Activated naive CD4-positive, alpha-beta T cell treated with anti-CD3 and anti-CD28 coated beads, Interleukin-2, amount 10 ng/mL, durations not matched to agents 7 days and 5 days (primary cell): Measurements from ENCODE around the gene SLX4.
"Not testable (repeated sequence)": the region's sequence is repeated elsewhere in the genome, so short reads cannot be mapped to it uniquely, and the experiment has no call there.

ENCODE experiments used
- CTCF ChIA-PET: fragments of 350-600 bp; sonication (Branson Sonifier 250); formaldehyde crosslinking; loops from one replicate; lab custom pipeline; 2021; ENCODE audit warnings: antibody characterized with exemption; lab: Charles Lee
- DNase-seq: peaks from one replicate; pipeline ENCODE4 v3.0.0-alpha.2; 2020
- H3K27ac Mint-ChIP-seq: one replicate; pipeline ENCODE4 v1.8.0; 2021; ENCODE audit warnings: mild to moderate bottlenecking, moderate library complexity, mixed read lengths
- H3K27me3 Mint-ChIP-seq: one replicate; pipeline ENCODE4 v1.8.0; 2021; ENCODE audit warnings: mild to moderate bottlenecking, mixed read lengths
- H3K36me3 Mint-ChIP-seq: one replicate; pipeline ENCODE4 v1.8.0; 2021; ENCODE audit warnings: mixed read lengths
- H3K4me1 Mint-ChIP-seq: one replicate; pipeline ENCODE4 v1.8.0; 2021; ENCODE audit warnings: mixed read lengths
- H3K4me3 Mint-ChIP-seq: one replicate; pipeline ENCODE4 v1.8.0; 2021; ENCODE audit warnings: mild to moderate bottlenecking, moderate library complexity, mixed read lengths
- H3K9me3 Mint-ChIP-seq: one replicate; pipeline ENCODE4 v1.8.0; 2021; ENCODE audit warnings: mixed read lengths

SLX4 gene

DNA sequence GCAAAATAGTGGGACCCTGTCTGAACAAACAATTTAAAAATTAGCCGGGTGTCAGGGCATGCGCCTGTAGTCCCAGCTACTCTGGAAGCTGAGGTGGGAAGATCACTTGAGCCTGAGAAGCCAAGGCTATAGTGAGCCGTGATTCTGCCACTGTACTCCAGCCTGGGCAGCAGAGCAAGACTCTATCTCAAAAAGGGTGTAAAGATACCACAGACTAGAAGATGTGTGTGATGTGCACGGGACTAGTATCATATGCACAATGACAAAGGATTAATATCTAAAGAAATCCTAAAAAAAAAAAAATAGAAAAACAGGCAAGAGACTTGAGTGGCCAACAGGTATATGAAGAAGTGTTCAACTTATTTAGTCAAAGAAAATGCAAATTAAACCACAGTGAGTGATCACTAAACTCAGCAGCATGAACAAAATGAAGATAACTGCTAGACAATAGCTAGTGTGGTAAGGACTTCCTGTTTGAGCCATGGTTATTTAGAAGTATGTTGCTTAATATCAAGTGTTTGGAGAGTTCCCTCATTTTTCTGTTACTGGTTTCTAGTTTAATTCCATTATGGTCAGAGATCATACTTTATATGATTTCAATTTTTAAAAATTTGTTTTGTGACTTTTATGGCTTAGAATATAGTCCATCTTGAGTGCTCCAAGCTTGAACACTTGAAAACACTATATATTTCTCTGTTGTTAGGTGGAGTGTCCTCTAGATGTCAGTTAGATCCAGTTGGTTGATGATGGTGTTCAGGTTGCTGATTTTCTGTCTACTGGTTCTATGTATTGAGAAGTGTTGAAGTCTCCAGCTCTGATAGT is 14.7 kb upstream of the SLX4 start:
- Mint-ChIP-seq H3K4me1 (peaks cover 22% of the 10 kb centered on the region), H3K36me3 (peaks cover 2% of the 10 kb centered on the region), H3K9me3 (no peaks in the 10 kb centered on the region), H3K27me3 (no peaks in the 10 kb centered on the region), H3K27ac (peak overlapping the region; percentile 74), H3K4me3 (no peak overlapping the region)
- no peak for DNase-seq
- CTCF ChIA-PET = interaction anchor here (0.7 to 1.9 kb wide), 17 partner anchors 11 to 628 kb away, joined by 3 to 11 read pairs (median 3); partner anchors contain the start of gene DNASE1

DNA sequence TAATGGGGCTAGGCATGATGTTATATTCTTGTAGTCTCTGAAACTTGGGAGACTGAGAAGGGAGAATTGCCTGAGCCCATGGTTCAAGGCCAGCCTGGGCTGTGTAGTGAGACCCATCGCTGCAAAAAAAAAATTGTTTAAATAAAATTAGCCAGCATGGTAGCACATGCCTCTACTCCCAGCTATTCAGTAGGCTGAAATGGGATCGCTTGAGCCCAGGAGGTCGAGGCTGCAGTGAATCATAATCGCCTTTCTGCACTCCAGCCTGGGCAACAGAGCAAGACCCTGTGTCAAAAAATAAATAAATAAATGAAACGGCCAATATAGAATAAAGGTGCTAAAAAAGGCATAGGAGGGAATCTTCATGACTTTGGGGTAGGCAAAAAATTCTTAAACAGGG is 13.9 kb upstream of the SLX4 start:
- peaks cover 2% of the 10 kb centered on the region for H3K36me3 Mint-ChIP-seq
- H3K9me3 Mint-ChIP-seq = no peaks in the 10 kb centered on the region
- H3K4me1 Mint-ChIP-seq = peaks cover 22% of the 10 kb centered on the region
- H3K27me3 Mint-ChIP-seq = no peaks in the 10 kb centered on the region
- no peak overlapping the region for H3K4me3 Mint-ChIP-seq
- H3K27ac Mint-ChIP-seq = peak overlapping the region; percentile 74
- CTCF ChIA-PET = interaction anchor here (0.6 to 1.4 kb wide), 3 partner anchors 9 to 119 kb away, joined by 3 to 4 read pairs (median 4); no protein-coding TSS in a partner anchor
- no peak for DNase-seq

DNA sequence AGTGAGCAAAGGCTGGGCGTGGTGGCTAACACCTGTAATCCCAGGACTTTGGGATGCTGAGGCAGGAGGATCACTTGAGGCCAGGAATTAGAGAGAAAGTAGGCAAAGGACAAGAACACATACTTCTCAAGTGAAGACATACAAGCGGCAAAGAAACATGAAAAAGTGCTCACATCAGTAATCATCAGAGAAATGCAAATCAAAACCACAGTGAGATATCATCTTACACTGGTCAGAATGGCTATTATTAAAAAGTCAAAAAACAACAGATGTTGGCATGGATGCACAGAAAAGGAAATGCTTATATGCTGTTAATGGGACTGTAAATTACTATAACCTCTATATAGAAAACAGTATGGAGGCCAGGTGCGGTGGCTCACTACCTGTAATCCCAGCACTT is 12.2 kb upstream of the SLX4 start:
- CTCF ChIA-PET = no interaction called here
- no peak for DNase-seq
- H3K27me3 Mint-ChIP-seq = no peaks in the 10 kb centered on the region
- no peaks in the 10 kb centered on the region for H3K9me3 Mint-ChIP-seq
- H3K27ac Mint-ChIP-seq = no peak overlapping the region
- H3K36me3 Mint-ChIP-seq = peaks cover 2% of the 10 kb centered on the region
- H3K4me3 Mint-ChIP-seq = no peak overlapping the region
- H3K4me1 Mint-ChIP-seq = peaks cover 25% of the 10 kb centered on the region

- no peak overlapping the region for H3K4me3 Mint-ChIP-seq
- no peaks in the 10 kb centered on the region for H3K9me3 Mint-ChIP-seq
- no peak for DNase-seq
- CTCF ChIA-PET = no interaction called here
- no peaks in the 10 kb centered on the region for H3K27me3 Mint-ChIP-seq
- H3K4me1 Mint-ChIP-seq = peaks cover 31% of the 10 kb centered on the region
- H3K27ac Mint-ChIP-seq = peak overlapping the region; percentile 71
- peaks cover 29% of the 10 kb centered on the region for H3K36me3 Mint-ChIP-seq
Measured at GRCh38 chr16:3618769-3619141, 7.3 kb upstream of the SLX4 start.

DNA sequence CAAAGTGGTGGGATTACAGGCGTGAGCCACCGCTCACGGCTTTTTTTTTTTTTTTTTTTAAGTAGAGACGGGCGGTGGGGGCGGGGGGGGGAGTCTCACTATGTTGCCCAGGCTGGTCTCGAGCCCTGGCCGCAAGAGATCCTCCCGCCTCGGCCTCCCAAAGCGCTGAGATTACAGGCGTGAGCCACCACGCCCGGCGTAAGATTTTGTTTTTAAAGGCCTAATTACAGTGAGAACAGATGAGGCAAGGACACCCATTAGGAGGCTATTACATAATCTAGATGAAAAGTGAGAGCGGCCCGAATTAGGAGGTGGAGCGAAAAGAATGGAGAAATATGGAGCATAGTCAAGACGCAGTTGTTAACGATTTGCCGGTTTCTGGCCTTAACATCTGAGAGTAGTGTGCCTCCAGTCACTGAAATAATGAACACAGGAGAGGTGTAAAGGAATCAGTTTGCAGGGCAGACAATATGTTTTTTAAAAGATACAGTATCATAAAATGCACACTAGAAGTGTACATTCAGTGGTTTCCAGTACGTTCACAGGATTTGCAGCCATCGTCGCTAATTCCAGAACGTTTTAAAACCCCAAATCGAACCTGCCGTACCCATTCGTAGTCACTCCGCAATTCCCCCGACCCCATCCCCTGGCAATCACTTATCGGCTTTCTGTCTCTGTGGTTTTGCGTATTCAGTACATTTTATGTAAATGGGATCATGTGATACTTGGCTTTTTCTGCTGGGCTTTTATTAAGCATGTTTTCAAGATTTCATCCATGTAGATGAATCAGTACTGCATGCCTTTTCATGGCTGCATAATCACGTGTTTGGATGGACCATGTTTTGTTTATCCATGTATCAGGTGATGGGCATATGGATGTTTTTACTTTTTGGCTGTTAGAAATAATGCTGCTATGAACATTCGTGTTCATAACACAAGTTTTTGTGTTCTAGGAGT is 1.4 kb upstream of the SLX4 start:
- H3K9me3 Mint-ChIP-seq = no peaks in the 10 kb centered on the region
- peak overlapping the region; percentile 97 for H3K4me3 Mint-ChIP-seq
- peak overlapping the region; percentile 83 for H3K27ac Mint-ChIP-seq
- peaks cover 46% of the 10 kb centered on the region for H3K36me3 Mint-ChIP-seq
- H3K27me3 Mint-ChIP-seq = no peaks in the 10 kb centered on the region
- H3K4me1 Mint-ChIP-seq = peaks cover 57% of the 10 kb centered on the region
- CTCF ChIA-PET = interaction anchor here (1.3 kb wide), 1 partner anchor 10 kb away, joined by 3 read pairs; no protein-coding TSS in a partner anchor
- DNase-seq = no peak

DNA sequence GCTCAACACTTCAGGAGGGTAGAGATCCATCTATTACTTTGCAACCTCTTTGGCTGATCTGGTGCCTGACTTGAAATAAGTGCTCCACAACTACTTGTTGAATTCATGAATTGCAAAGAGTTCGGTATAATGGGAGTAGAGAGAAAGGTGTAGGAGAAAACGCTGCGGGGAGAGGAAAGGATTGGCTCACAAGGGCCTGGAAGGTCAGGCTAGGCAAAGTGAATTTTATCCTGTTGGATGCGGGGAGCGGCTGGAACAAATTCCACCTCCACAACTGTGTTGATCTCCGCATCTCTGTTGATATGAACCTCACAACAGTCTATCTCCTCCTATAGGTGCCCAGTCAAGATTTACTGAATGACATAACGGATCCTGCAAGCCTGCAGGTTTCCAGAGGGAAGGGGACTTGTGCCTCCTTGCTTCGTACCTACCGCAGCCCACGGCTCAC is 684 bp downstream of the SLX4 start:
- Mint-ChIP-seq H3K4me3 (peak overlapping the region; percentile 97), H3K27ac (peak overlapping the region; percentile 6), H3K9me3 (no peaks in the 10 kb centered on the region), H3K4me1 (peaks cover 60% of the 10 kb centered on the region), H3K36me3 (peaks cover 45% of the 10 kb centered on the region), H3K27me3 (no peaks in the 10 kb centered on the region)
- DNase-seq = no peak
- CTCF ChIA-PET = no interaction called here

DNA sequence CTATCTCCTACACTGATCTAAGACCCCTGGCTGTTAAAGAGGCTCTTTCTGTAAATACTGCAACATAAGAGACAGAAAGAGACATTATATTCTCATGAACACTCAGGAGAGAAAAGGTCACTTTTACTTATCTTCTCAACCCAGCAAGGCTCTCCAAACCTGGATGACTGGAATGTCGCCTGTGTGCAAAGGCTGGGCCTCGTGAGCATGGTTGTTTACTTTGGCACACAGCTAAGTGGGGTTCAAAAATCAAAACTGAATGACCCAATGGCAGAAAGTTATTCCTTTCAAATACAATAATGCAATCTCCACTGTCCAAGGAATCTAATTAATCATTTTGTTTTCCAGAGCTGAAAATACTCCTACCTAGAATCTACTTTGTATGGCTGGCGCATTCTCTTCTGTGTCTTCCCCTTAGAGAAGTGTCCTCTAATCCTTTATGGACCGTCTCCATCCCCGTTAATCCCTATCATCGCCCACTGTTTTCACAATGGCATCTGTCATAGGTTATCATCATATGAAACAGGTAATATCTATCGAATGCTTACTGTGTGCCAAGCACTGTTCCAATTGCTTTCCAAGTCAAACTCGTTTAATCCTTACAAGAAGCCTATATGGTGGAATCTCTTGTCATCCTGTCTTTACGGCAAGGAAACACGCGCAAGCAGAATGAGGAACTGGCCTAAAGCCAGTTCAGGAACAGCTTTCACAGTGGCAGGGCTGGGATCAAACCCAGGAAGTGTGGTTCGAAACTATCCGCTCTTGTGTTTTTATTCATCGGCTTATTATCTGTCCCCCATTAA is 1.3 kb downstream of the SLX4 start:
- peaks cover 40% of the 10 kb centered on the region for H3K36me3 Mint-ChIP-seq
- no peaks in the 10 kb centered on the region for H3K27me3 Mint-ChIP-seq
- no peaks in the 10 kb centered on the region for H3K9me3 Mint-ChIP-seq
- H3K4me3 Mint-ChIP-seq = peak overlapping the region; percentile 97
- DNase-seq = no peak
- CTCF ChIA-PET = no interaction called here
- peaks cover 54% of the 10 kb centered on the region for H3K4me1 Mint-ChIP-seq
- peak overlapping the region; percentile 6 for H3K27ac Mint-ChIP-seq

- H3K27me3 Mint-ChIP-seq, H3K4me3 Mint-ChIP-seq, CTCF ChIA-PET, H3K27ac Mint-ChIP-seq, H3K9me3 Mint-ChIP-seq, DNase-seq: not testable (repeated sequence)
- Mint-ChIP-seq H3K4me1 (peaks cover 46% of the 10 kb centered on the region), H3K36me3 (peaks cover 36% of the 10 kb centered on the region)
Measured at GRCh38 chr16:3608976-3609375, 2.4 kb downstream of the SLX4 start.

DNA sequence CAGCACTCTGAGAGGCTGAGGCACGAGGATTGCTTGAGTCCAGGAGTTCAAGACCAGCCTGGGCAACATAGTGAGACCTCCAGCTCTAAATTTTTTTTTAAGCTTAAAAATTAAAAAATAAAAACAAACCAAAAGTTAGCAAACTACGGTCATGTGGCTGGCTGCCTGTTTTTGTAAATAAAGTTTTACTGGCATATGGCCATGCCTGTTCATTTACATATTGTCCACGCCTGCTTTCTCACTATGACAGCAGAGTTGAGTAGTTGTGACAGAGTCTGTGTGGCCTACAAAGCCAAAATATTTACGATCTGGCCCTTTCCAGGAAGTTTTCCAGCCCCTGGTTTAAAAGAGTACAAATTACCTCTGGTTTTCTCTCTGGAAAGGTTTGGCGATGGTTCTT is 3.3 kb downstream of the SLX4 start:
- Mint-ChIP-seq H3K36me3 (peaks cover 37% of the 10 kb centered on the region), H3K9me3 (no peaks in the 10 kb centered on the region), H3K27me3 (no peaks in the 10 kb centered on the region), H3K27ac (no peak overlapping the region), H3K4me1 (peaks cover 39% of the 10 kb centered on the region), H3K4me3 (no peak overlapping the region)
- DNase-seq = no peak
- CTCF ChIA-PET = interaction anchor here (0.7 kb wide), 1 partner anchor 12 kb away, joined by 3 read pairs; no protein-coding TSS in a partner anchor

GRCh38 chr16:3607634-3608033 is 3.8 kb downstream of the SLX4 start:
- no peak overlapping the region for H3K27ac Mint-ChIP-seq
- no peaks in the 10 kb centered on the region for H3K9me3 Mint-ChIP-seq
- peaks cover 37% of the 10 kb centered on the region for H3K36me3 Mint-ChIP-seq
- peaks cover 35% of the 10 kb centered on the region for H3K4me1 Mint-ChIP-seq
- no peak for DNase-seq
- H3K27me3 Mint-ChIP-seq = no peaks in the 10 kb centered on the region
- CTCF ChIA-PET = interaction anchor here (0.7 kb wide), 1 partner anchor 12 kb away, joined by 3 read pairs; no protein-coding TSS in a partner anchor
- no peak overlapping the region for H3K4me3 Mint-ChIP-seq

DNA sequence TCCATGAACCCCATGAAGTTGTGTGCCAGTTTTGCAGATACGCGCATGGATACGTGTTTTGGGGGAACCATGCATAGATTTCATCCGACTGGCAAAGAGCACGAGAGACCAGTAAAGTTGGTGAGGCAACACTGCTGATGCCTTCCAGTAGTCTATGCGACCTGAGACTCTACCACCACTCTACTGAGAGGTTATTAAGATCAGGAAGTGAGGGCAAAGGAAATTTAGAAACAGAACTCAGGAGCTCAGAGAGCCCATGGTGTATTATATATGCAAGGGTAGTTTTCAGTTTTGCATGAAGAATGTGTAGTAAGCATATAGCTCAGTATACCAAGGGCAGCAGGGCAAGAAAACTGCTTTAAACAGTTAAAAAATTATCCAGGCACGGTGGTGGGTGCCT is 4.2 kb downstream of the SLX4 start:
- peaks cover 32% of the 10 kb centered on the region for H3K4me1 Mint-ChIP-seq
- no peak for DNase-seq
- H3K9me3 Mint-ChIP-seq = no peaks in the 10 kb centered on the region
- H3K36me3 Mint-ChIP-seq = peaks cover 39% of the 10 kb centered on the region
- H3K27ac Mint-ChIP-seq = no peak overlapping the region
- H3K4me3 Mint-ChIP-seq = no peak overlapping the region
- CTCF ChIA-PET = no interaction called here
- H3K27me3 Mint-ChIP-seq = no peaks in the 10 kb centered on the region

DNA sequence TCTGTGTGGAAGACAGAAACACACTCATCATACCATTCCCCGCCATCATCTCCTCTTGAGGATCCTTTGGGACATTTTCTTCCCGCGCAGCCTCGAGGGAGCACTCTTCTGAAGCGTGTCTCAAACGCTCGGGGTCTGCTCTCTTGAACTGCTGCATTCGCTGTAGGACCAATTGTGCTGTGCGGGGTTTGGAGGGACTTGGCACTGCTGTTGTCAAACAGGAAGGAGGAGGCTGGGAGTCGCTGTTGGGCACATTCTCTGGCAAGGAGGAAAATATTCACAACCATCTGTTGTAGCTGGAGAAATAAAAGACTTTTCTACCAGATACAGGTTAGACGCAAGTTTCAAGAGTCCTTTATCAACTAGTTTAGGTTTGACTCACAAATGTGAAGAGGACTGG is 5.0 kb downstream of the SLX4 start:
- Mint-ChIP-seq H3K27me3 (no peaks in the 10 kb centered on the region), H3K9me3 (no peaks in the 10 kb centered on the region), H3K4me1 (peaks cover 26% of the 10 kb centered on the region), H3K4me3 (no peak overlapping the region), H3K27ac (no peak overlapping the region), H3K36me3 (peaks cover 41% of the 10 kb centered on the region)
- CTCF ChIA-PET = no interaction called here
- DNase-seq = no peak

DNA sequence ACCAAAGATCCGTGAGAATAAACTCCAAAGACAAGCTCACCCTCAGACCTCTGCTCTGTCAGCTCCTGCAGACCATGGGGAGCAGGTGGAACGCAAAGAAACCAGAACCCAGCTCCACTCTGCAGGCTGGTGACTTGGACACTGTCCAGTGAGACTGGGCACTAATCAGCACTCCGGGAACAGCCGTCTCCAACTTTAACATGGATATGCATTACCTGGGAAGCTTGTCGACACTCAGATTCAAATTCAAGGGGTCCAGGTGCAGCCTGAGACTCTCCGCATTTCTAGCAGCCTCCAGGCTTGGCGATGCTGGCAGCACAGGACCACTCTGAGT is 9.1 kb downstream of the SLX4 start:
- no peak for DNase-seq
- Mint-ChIP-seq H3K27ac (no peak overlapping the region), H3K9me3 (no peaks in the 10 kb centered on the region), H3K36me3 (peaks cover 53% of the 10 kb centered on the region), H3K27me3 (no peaks in the 10 kb centered on the region), H3K4me1 (peaks cover 7% of the 10 kb centered on the region), H3K4me3 (no peak overlapping the region)
- CTCF ChIA-PET = interaction anchor here (1.4 kb wide), 1 partner anchor 51 kb away, joined by 3 read pairs; no protein-coding TSS in a partner anchor
